ENCODE data around the gene MST1.

Gene MST1

DNA sequence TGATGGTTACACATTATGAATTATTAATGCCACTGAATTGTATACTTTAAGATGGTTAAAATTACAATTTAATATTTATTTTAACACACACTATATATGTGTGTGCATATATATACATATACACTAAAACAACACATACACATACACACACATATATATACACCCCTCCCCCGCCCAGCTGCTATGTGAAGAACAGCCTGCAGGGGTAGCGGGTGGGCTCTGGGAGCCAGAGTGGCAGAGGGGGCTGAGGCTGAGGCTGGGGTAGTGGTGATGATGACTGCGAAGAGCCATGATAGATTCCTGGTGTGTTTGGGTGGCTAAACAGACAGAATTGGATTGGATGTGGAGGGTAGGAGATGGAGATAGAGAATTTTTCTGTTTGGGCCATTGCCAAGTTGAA, 54.5 kb downstream of the MST1 start:
- DNase-seq (ENCODE audit: low read depth in 3 of 3): no peak
